Heart left ventricle (tissue), 16 donors: ENCODE results near the gene SLC25A40. TPM values are rescaled to one million over a fixed set of nuclear protein-coding genes. Genes with fewer than 3 reads are reported as not detected.
A peak's percentile ranks its signal among the peaks of the same experiment; 100 is the strongest.

ENCODE experiments used
- ATAC-seq, 4 donors: fragments of 200-7000 bp; cut with Tn5 transposase; one replicate each; pipeline ENCODE4 v1.9.1; 2020 to 2022; ENCODE audit warnings: moderate library complexity in 4 of 4, mild to moderate bottlenecking in 3 of 4, moderate number of reproducible peaks in 1 of 4
- DNase-seq, 5 donors: peaks; one replicate each; pipeline ENCODE4 v3.0.0-alpha.2; 2020
- H3K27ac ChIP-seq, 12 donors: fragments of 200-600 bp; sonication (generic) in 4 of 12; one replicate each; pipeline versions ENCODE4 v1.5.0 to v1.8.0; 2016 to 2022; ENCODE audit warnings: mild to moderate bottlenecking in 2 of 12
- H3K27me3 ChIP-seq, 9 donors: fragments of 200-600 bp; sonication (generic) in 2 of 9; one replicate each; pipeline versions ENCODE4 v1.5.1 to v1.8.0; 2016 to 2022; ENCODE audit warnings: mild to moderate bottlenecking in 3 of 9
- H3K36me3 ChIP-seq, 9 donors: fragments of 200-600 bp; sonication (generic) in 2 of 9; one replicate each; pipeline versions ENCODE4 v1.5.0 to v1.8.0; 2018 to 2022; ENCODE audit warnings: mild to moderate bottlenecking in 2 of 9
- H3K4me1 ChIP-seq, 12 donors: fragments of 200-600 bp; sonication (generic) in 4 of 12; one replicate each; pipeline versions ENCODE4 v1.5.0 to v1.8.0; 2016 to 2022; ENCODE audit warnings: mild to moderate bottlenecking in 3 of 12
- H3K4me3 ChIP-seq, 12 donors: fragments of 200-600 bp; sonication (generic) in 4 of 12; one replicate each; pipeline versions ENCODE4 v1.5.0 to v1.8.0; 2017 to 2022; ENCODE audit warnings: mild to moderate bottlenecking in 9 of 12, moderate library complexity in 4 of 12
- H3K9me3 ChIP-seq, 12 donors: fragments of 200-600 bp; sonication (generic) in 4 of 12; one replicate each; pipeline versions ENCODE4 v1.5.0 to v1.8.0; 2016 to 2022; ENCODE audit warnings: mild to moderate bottlenecking in 1 of 12
- POLR2A ChIP-seq, 2 donors: fragments of 450-650 bp; IDR thresholded peaks; one replicate each; pipeline ENCODE4 v1.6.1; 2017; ENCODE audit warnings: antibody characterized with exemption in 2 of 2, mild to moderate bottlenecking in 2 of 2, moderate library complexity in 2 of 2
- WGBS, 4 donors: extraction: QIAGEN DNeasy Blood & Tissue Kit in 2 of 4; methylation state at CpG; one replicate each; pipeline versions ENCODE4 v1.1.5 to v1.1.7; 2013 to 2018; 5-methylcytosine and 5-hydroxymethylcytosine counted together
- intact Hi-C, 10 donors: fragments of 100-400 bp; cut with DNase I; formaldehyde crosslinking; loops; one replicate each; pipeline versions ENCODE4 v1.11.1 to v1.14.2; 2022
- polyA plus RNA-seq, 2 donors: library from polyadenylated mRNA; stranded (reverse); fragments of 200-250 nt; gene quantifications; one replicate each; pipeline ENCODE4 v1.2.3, GENCODE V29; 2013
- total RNA-seq, 9 donors: library from RNA; depleted of rRNA in 2 of 9; stranded (reverse); fragments of >200 nt in 2 of 9; fragmentation: NEBNext Ultra II Directional in 3 of 9; extraction: Animal tissue kit (Norgen Biotek cat#: 25700) in 3 of 9; gene quantifications; one replicate each; pipeline versions ENCODE4 v1.1.0 to v1.2.4, GENCODE V29; 2016 to 2023
- TF ChIP-seq, protein P1 (sequence below), 12 donors: fragments of 200-600 bp; sonication (generic) in 4 of 12; IDR thresholded peaks; one replicate each; pipeline versions ENCODE4 v1.5.0 to v1.8.0; 2018 to 2022; ENCODE audit warnings: antibody characterized with exemption in 12 of 12, mild to moderate bottlenecking in 5 of 12
- donor health status: ischemic (EF 13 %, LVEDD 7.1; RV severe dilation, severe dysfunction).
- donor health status: healthy with polysubstance abuse.
- donor health status: DM: no; HTN: yes; CAD: no.
- donor health status: DM: no; HTN: no; CAD: no.
- donor health status: ischemic (EF 25% LVEDD 6.9; RV normal size, moderate dysfunction).
- donor health status: ischemic (EF 25% LVEDD 5.7; RV mildly dilated, moderate dysfunction).
- donor health status: healthy.
- donor health status: DM: yes; HTN: yes; CAD: no.
- donor health status: ischemic (EF 35%, LVEDD 5.7; RV mildly dilated, moderate dysfunction).
- donor health status: nonischemic (EF 11% LVEDD 7.7; RV severe dilation, severe dysfunction).
- donor health status: DM: yes; HTN: yes; CAD: no.
- donor health status: PGD.
- donor health status: ischemic (EF 29% LVEDD 5.4; RV normal size, mild dysfunction).
- donor health status: nonischemic (EF 23%, LVEDD 6.1; RV moderate dilation, normal function).

The SLC25A40 gene
- total and polyA plus RNA-seq, 11 donors: 6.0 to 29.1 (median 22.1) TPM

DNA sequence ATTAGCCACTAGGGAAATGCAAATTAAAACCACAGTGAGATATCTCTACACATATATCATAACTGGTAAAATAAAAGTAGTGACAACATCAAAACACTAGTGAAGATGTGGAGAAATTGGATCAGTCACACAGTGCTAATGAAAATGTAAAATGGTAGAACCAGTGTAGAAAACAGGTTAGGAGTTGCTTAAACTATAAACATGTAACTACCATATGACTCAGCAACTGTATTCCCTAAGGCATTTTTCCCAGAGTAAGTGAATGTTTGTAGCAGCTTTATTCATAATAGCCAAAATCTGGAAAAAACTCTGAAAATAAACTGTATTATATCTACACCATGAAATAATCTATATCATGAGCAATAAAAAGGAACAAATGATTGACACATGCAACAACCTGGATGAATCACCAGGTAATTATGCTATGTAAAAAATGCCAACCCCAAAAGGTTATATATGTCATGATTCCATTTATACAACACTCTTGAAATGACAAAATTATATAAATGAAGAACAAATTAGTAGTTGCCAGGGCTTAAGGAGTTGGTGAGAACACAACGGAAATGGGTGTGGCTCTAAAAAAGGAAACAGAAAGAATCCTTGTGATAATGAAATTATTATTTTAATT is 22.8 kb downstream of the SLC25A40 start:
- TF ChIP-seq, protein P1, sequence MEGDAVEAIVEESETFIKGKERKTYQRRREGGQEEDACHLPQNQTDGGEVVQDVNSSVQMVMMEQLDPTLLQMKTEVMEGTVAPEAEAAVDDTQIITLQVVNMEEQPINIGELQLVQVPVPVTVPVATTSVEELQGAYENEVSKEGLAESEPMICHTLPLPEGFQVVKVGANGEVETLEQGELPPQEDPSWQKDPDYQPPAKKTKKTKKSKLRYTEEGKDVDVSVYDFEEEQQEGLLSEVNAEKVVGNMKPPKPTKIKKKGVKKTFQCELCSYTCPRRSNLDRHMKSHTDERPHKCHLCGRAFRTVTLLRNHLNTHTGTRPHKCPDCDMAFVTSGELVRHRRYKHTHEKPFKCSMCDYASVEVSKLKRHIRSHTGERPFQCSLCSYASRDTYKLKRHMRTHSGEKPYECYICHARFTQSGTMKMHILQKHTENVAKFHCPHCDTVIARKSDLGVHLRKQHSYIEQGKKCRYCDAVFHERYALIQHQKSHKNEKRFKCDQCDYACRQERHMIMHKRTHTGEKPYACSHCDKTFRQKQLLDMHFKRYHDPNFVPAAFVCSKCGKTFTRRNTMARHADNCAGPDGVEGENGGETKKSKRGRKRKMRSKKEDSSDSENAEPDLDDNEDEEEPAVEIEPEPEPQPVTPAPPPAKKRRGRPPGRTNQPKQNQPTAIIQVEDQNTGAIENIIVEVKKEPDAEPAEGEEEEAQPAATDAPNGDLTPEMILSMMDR (IDR thresholded peaks at IDR 0.05): no peak
- no peak for TF ChIP-seq POLR2A (IDR thresholded peaks at IDR 0.05)
- H3K4me3 ChIP-seq: no peak overlapping the region
- peaks cover 0 to 8% (median 0%) of the 10 kb centered on the region in 12 donors for H3K4me1 ChIP-seq
- H3K9me3 ChIP-seq: no peaks in the 10 kb centered on the region
- H3K36me3 ChIP-seq: peaks cover 0 to 79% (median 43%) of the 10 kb centered on the region in 9 donors
- no peaks in the 10 kb centered on the region for H3K27me3 ChIP-seq
- ATAC-seq: no peak
- intact Hi-C loops: no loop called here
- WGBS, 4 donors: 61 to 76% (median 68%) methylated on average over 1 of the region's 1 CpG
- H3K27ac ChIP-seq: no peak overlapping the region
- no peak for DNase-seq

DNA sequence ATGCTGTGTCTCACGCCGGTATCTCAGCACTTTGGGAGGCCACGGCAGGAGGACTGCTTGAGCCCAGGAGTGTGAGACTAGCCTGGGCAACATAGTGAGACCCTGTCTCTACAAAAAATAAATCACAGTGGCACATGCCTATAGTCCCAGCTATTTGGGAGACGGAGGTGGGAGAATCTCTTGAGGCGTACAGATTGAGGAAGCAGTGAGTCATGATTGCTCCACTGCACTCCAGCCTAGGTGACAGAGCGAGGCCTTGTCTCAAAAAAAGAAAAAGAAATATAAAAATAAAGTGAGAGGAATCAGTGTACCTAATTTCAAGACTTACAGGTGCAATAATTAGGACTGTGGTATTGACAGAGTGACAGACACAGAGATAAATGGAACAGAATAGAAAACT is 23.9 kb downstream of the SLC25A40 start:
- H3K27me3 ChIP-seq: no peaks in the 10 kb centered on the region
- no peaks in the 10 kb centered on the region for H3K9me3 ChIP-seq
- H3K27ac ChIP-seq: no peak overlapping the region
- DNase-seq (no peak), ATAC-seq (no peak)
- WGBS, 4 donors: 94 to 98% (median 95%) methylated on average over 6 of the region's 6 CpGs
- H3K4me3 ChIP-seq: no peak overlapping the region
- TF ChIP-seq, protein P1 (IDR thresholded peaks at IDR 0.05): no peak
- TF ChIP-seq POLR2A (IDR thresholded peaks at IDR 0.05): no peak
- peaks cover 0 to 75% (median 41%) of the 10 kb centered on the region in 9 donors for H3K36me3 ChIP-seq
- intact Hi-C loops: no loop called here
- H3K4me1 ChIP-seq: peaks cover 0 to 8% (median 0%) of the 10 kb centered on the region in 12 donors

DNA sequence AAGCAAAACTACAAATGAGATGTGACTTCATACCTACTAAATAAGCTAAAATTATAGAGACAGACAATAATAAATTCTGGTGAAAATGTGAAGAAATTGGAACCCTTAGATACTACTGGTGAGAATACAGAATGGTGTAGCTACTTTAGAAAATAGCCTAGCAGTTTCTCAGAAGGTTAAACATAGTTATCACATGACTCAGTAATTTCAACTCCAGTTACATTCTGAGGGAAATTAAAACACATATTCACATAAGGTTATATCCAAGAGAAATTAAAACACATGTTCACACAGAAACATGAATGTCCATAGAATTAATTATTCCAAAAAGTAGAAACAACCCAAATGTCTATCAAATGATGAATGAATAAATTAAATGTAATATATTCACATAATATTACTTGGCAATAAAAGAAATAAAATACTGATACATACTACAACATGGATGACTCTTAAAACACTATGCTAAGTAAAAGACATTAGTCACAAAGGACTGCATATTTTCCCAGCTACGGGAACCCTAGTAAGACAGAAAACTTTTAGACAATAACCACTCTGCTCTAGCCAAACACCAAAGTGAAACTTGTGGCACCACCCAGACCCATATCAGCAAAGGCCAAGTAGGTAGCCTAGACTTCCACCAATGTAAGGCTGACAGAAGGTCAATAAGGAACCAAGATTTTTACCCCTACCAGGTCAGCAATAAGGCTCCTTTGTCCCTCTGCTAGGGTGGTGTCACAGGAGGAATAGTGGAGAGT is 25.1 kb downstream of the SLC25A40 start:
- DNase-seq (no peak), ATAC-seq (no peak)
- Histone ChIP-seq H3K27me3 (no peaks in the 10 kb centered on the region), H3K36me3 (peaks cover 0 to 75% (median 43%) of the 10 kb centered on the region in 9 donors), H3K27ac (no peak overlapping the region), H3K9me3 (no peaks in the 10 kb centered on the region), H3K4me1 (peaks cover 0 to 8% (median 0%) of the 10 kb centered on the region in 12 donors), H3K4me3 (no peak overlapping the region)
- TF ChIP-seq, protein P1 (IDR thresholded peaks at IDR 0.05): no peak
- intact Hi-C loops: no loop called here
- WGBS, 4 donors: 86 to 97% (median 92%) methylated on average over 1 of the region's 1 CpG

DNA sequence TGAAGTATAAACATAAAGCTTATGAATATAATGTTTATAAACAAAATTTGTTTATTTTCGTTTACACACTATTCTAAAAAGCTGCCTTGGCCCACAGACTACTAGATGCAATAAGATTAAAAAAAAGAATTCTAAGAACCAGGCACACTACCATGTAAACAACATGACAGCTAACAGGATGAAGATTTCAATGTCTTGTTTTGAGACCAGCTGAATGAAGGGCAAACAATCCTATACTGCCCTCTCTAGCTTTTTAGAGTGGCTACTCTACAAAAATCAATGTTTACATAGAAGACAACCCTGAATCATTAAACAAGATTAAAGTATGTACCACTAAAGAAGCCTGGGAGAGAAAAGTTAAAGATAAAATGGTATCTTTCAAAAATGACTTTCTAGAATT is 38.6 kb downstream of the SLC25A40 start:
- H3K27me3 ChIP-seq: no peaks in the 10 kb centered on the region
- WGBS, 4 donors: 43 to 88% (median 54%) methylated on average over 1 of the region's 1 CpG
- H3K27ac ChIP-seq: no peak overlapping the region
- TF ChIP-seq, protein P1 (IDR thresholded peaks at IDR 0.05): peak in 2 of 12 donors; percentile 13
- no peak for TF ChIP-seq POLR2A (IDR thresholded peaks at IDR 0.05)
- H3K9me3 ChIP-seq: no peaks in the 10 kb centered on the region
- H3K36me3 ChIP-seq: peaks cover 0 to 66% (median 15%) of the 10 kb centered on the region in 9 donors
- no peak for ATAC-seq
- intact Hi-C loops: no loop called here
- no peak for DNase-seq
- no peak overlapping the region for H3K4me3 ChIP-seq
- no peaks in the 10 kb centered on the region for H3K4me1 ChIP-seq
